ENCODE data around the gene KIF12. TPM values are rescaled to one million over a fixed set of nuclear protein-coding genes. Genes with fewer than 3 reads are reported as not detected.

Gene KIF12
- total and polyA plus RNA-seq, 2 of the 13 experiments (the other 11 are each of a cell fraction or from before 2014, with no cell fraction given), result 1.8 to 12.5 TPM

- TF ChIP-seq YY1 (IDR thresholded peaks at IDR 0.05; ENCODE audit: insufficient read depth, insufficient replicate concordance, low read depth, low read length) (no peak), ETV6 (CRISPR knock-in tag; conservative IDR thresholded peaks at IDR 0.05) (0 out of 2 replicates have a peak, but pooled peaks have one; percentile 29), MYNN (CRISPR knock-in tag; IDR thresholded peaks at IDR 0.05; ENCODE audit: low read depth) (0 out of 2 replicates have a peak, but pooled peaks have one; percentile 48), FOXK2 (IDR thresholded peaks at IDR 0.05) (no peak), DR1 (CRISPR knock-in tag; IDR thresholded peaks at IDR 0.05) (no peak), RORA (CRISPR knock-in tag; IDR thresholded peaks at IDR 0.05) (no peak), FOSL2 (CRISPR knock-in tag; IDR thresholded peaks at IDR 0.05) (no peak), HNRNPLL (IDR thresholded peaks at IDR 0.05; ENCODE audit: low read depth, low read length, poor library complexity, severe bottlenecking) (no peak), ARID5B (CRISPR knock-in tag; IDR thresholded peaks at IDR 0.05) (no peak), GZF1 (CRISPR knock-in tag; IDR thresholded peaks at IDR 0.05) (no peak), SIX4 (CRISPR knock-in tag; IDR thresholded peaks at IDR 0.05) (no peak), SNAI1 (CRISPR knock-in tag; IDR thresholded peaks at IDR 0.05; ENCODE audit: borderline replicate concordance) (no peak), ZNF276 (CRISPR knock-in tag; IDR thresholded peaks at IDR 0.05; ENCODE audit: low read depth) (0 out of 2 replicates have a peak, but pooled peaks have one; percentile 36)
- TF ChIP-seq, protein P1, sequence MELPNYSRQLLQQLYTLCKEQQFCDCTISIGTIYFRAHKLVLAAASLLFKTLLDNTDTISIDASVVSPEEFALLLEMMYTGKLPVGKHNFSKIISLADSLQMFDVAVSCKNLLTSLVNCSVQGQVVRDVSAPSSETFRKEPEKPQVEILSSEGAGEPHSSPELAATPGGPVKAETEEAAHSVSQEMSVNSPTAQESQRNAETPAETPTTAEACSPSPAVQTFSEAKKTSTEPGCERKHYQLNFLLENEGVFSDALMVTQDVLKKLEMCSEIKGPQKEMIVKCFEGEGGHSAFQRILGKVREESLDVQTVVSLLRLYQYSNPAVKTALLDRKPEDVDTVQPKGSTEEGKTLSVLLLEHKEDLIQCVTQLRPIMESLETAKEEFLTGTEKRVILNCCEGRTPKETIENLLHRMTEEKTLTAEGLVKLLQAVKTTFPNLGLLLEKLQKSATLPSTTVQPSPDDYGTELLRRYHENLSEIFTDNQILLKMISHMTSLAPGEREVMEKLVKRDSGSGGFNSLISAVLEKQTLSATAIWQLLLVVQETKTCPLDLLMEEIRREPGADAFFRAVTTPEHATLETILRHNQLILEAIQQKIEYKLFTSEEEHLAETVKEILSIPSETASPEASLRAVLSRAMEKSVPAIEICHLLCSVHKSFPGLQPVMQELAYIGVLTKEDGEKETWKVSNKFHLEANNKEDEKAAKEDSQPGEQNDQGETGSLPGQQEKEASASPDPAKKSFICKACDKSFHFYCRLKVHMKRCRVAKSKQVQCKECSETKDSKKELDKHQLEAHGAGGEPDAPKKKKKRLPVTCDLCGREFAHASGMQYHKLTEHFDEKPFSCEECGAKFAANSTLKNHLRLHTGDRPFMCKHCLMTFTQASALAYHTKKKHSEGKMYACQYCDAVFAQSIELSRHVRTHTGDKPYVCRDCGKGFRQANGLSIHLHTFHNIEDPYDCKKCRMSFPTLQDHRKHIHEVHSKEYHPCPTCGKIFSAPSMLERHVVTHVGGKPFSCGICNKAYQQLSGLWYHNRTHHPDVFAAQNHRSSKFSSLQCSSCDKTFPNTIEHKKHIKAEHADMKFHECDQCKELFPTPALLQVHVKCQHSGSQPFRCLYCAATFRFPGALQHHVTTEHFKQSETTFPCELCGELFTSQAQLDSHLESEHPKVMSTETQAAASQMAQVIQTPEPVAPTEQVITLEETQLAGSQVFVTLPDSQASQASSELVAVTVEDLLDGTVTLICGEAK (IDR thresholded peaks at IDR 0.05), result no peak
- TF ChIP-seq, protein P1 (CRISPR knock-in tag; IDR thresholded peaks at IDR 0.05), result peak; percentile 38; the same call in 1 of the 2 replicates
Measured at GRCh38 chr9:114059047-114059803, 39.9 kb downstream of the KIF12 start (continued).
